GM12878 (cell line): ENCODE measurements around the gene RAB31. TPM values are rescaled to one million over a fixed set of nuclear protein-coding genes. Genes with fewer than 3 reads are reported as not detected.

ENCODE experiments used
- ATAC-seq: fragments of 200-7000 bp; cut with Tn5 transposase; 3 replicates; pipeline ENCODE4 v1.9.1; 2020; ENCODE audit warnings: mild to moderate bottlenecking, moderate library complexity
- BruUV-seq: library from RNA; stranded (reverse); fragments of 400-500 nt; replicated peaks from 2 replicates; lab custom pipeline; 2021; lab: Mats Ljungman, UMichigan
- CTCF ChIA-PET: fragments of 300-600 bp; sonication (Branson Sonifier 250); formaldehyde crosslinking; extraction: SDS; loops from one replicate; lab custom pipeline; 2021; ENCODE audit warnings: inconsistent platforms; lab: Yijun Ruan, JAX
- POLR2A ChIA-PET: fragments of 350-600 bp; formaldehyde crosslinking; extraction: SDS; loops from one replicate; lab custom pipeline; 2021; ENCODE audit warnings: inconsistent platforms; lab: Charles Lee
- RAD21 ChIA-PET: fragments of 300-600 bp; sonication (Branson Sonifier 250); formaldehyde crosslinking; loops from one replicate; lab custom pipeline; 2023; ENCODE audit warnings: antibody characterized with exemption; ENCODE audit not compliant: unreplicated experiment; lab: Charles Lee
- SMC1A ChIA-PET: fragments of 300-600 bp; sonication (Branson Sonifier 250); formaldehyde crosslinking; loops from one replicate; lab custom pipeline; 2023; ENCODE audit not compliant: unreplicated experiment, uncharacterized antibody; lab: Charles Lee
- DNase-seq: peaks from one replicate; pipeline ENCODE4 v3.0.0-alpha.2; 2011; ENCODE audit warnings: low read depth, low spot score
- FAIRE-seq: peaks from 3 replicates; lab custom pipeline; 2011; peaks lifted over from hg19 to GRCh38; lab: Jason Lieb, UNC
- H2AFZ ChIP-seq: 2 replicates; pipeline ENCODE4 v1.6.0; 2011; ENCODE audit warnings: low read depth, low read length, control low read depth; ENCODE audit not compliant: control insufficient read depth
- H3K27ac ChIP-seq: 2 replicates; pipeline ENCODE4 v1.5.1; 2011; ENCODE audit warnings: control low read depth; ENCODE audit not compliant: control insufficient read depth, insufficient read depth
- H3K27me3 ChIP-seq, 2 experiments: replicated peaks in 1 of 2; 2 replicates each; pipeline versions ENCODE4 v1.6.0 to v1.6.1; 2011; ENCODE audit warnings: low read length in 1 of 2; ENCODE audit not compliant: control insufficient read depth in 2 of 2, insufficient read depth in 2 of 2
- H3K36me3 ChIP-seq, 2 experiments: 2 replicates each; pipeline ENCODE4 v1.5.1; 2011; ENCODE audit warnings: low read length in 1 of 2; ENCODE audit not compliant: control insufficient read depth in 2 of 2, insufficient read depth in 2 of 2
- H3K4me1 ChIP-seq: 2 replicates; pipeline ENCODE4 v1.6.1; 2011; ENCODE audit warnings: mild to moderate bottlenecking, low read length, moderate library complexity, mixed read lengths; ENCODE audit not compliant: control insufficient read depth, insufficient read depth
- H3K4me2 ChIP-seq: 2 replicates; pipeline ENCODE4 v1.6.0; 2011; ENCODE audit warnings: control low read depth; ENCODE audit not compliant: control insufficient read depth, insufficient read depth
- H3K4me3 ChIP-seq: fragments of 200-600 bp; sonication (generic); 2 replicates; pipeline ENCODE4 v1.5.1; 2016
- H3K79me2 ChIP-seq: 2 replicates; pipeline ENCODE4 v1.6.0; 2011; ENCODE audit warnings: low read length; ENCODE audit not compliant: control insufficient read depth, insufficient read depth
- H3K9ac ChIP-seq: 2 replicates; pipeline ENCODE4 v1.8.0; 2011; ENCODE audit warnings: low read length, control low read depth, mixed read lengths; ENCODE audit not compliant: control insufficient read depth, insufficient read depth
- H3K9me3 ChIP-seq: replicated peaks from 3 replicates; pipeline ENCODE4 v1.5.1; 2011; ENCODE audit warnings: mild to moderate bottlenecking, low read length; ENCODE audit not compliant: control insufficient read depth, insufficient read depth
- H4K20me1 ChIP-seq: 2 replicates; pipeline ENCODE4 v1.6.0; 2011; ENCODE audit not compliant: control insufficient read depth, insufficient read depth
- BHLHE40 ChIP-seq, 2 experiments: fragments of 450-650 bp in 1 of 2; IDR thresholded peaks; 2 replicates each; pipeline ENCODE4 v1.6.1; 2011 to 2017; ENCODE audit warnings: low read depth in 2 of 2, borderline replicate concordance in 1 of 2, improper control_type of control experiment in 1 of 2, low read length in 1 of 2, mild to moderate bottlenecking in 1 of 2
- BRCA1 ChIP-seq: IDR thresholded peaks from 2 replicates; pipeline ENCODE4 v1.6.1; 2011; ENCODE audit warnings: low read depth, low read length, improper control_type of control experiment
- FOXK2 ChIP-seq: fragments of 450-650 bp; IDR thresholded peaks from 2 replicates; pipeline ENCODE4 v1.6.1; 2017; ENCODE audit warnings: mild to moderate bottlenecking, moderate library complexity
- FOXM1 ChIP-seq: IDR thresholded peaks from 2 replicates; pipeline ENCODE4 v1.6.1; 2012; ENCODE audit warnings: low read depth, mild to moderate bottlenecking, inconsistent platforms, low read length, moderate library complexity
- MTA2 ChIP-seq: fragments of 450-650 bp; IDR thresholded peaks from 2 replicates; pipeline ENCODE4 v1.6.1; 2016; ENCODE audit warnings: low read depth, mild to moderate bottlenecking, moderate library complexity
- NBN ChIP-seq: fragments of 450-650 bp; IDR thresholded peaks from 2 replicates; pipeline ENCODE4 v1.6.1; 2016
- NR2C1 ChIP-seq: fragments of 450-650 bp; IDR thresholded peaks from 2 replicates; pipeline ENCODE4 v1.6.1; 2017; ENCODE audit warnings: antibody characterized with exemption, mild to moderate bottlenecking, moderate library complexity
- POU2F2 ChIP-seq: IDR thresholded peaks from 3 replicates; pipeline ENCODE4 v1.6.1; 2011; ENCODE audit warnings: low read depth, mild to moderate bottlenecking, low read length, borderline replicate concordance
- RBBP5 ChIP-seq: fragments of 200-600 bp; sonication (generic); conservative IDR thresholded peaks from 2 replicates; pipeline ENCODE4 v1.6.1; 2016
- SMAD5 ChIP-seq: IDR thresholded peaks from 2 replicates; pipeline ENCODE4 v1.6.1; 2016; ENCODE audit warnings: antibody characterized with exemption, low read depth
- SP1 ChIP-seq: IDR thresholded peaks from one replicate; pipeline ENCODE4 v1.6.1; 2011; ENCODE audit warnings: low read depth, low read length
- SREBF1 ChIP-seq: IDR thresholded peaks from 2 replicates; pipeline ENCODE4 v1.6.1; 2012; ENCODE audit warnings: mild to moderate bottlenecking, low read length
- SUPT20H ChIP-seq: IDR thresholded peaks from 2 replicates; pipeline ENCODE4 v1.6.1; 2011; ENCODE audit warnings: low read depth, mild to moderate bottlenecking, low read length, moderate library complexity, borderline replicate concordance; ENCODE audit not compliant: control insufficient read depth
- TCF12 ChIP-seq: IDR thresholded peaks from 2 replicates; pipeline ENCODE4 v1.6.1; 2011; ENCODE audit warnings: low read depth, mild to moderate bottlenecking, low read length
- TCF7 ChIP-seq: IDR thresholded peaks from 2 replicates; pipeline ENCODE4 v1.6.1; 2014; ENCODE audit warnings: antibody characterized with exemption, borderline replicate concordance
- ZSCAN29 ChIP-seq: fragments of 450-650 bp; IDR thresholded peaks from 2 replicates; pipeline ENCODE4 v1.6.1; 2017; ENCODE audit warnings: mild to moderate bottlenecking, moderate library complexity
- in situ Hi-C: fragments of 300-500 bp; cut with MboI; formaldehyde crosslinking; loops from 9 replicates; pipeline ENCODE4 v1.14.3; 2018; ENCODE audit warnings: mixed read lengths
- intact Hi-C: fragments of 100-400 bp; cut with micrococcal nuclease; formaldehyde crosslinking; loops from one replicate; pipeline ENCODE4 v1.14.2; 2022; ENCODE audit not compliant: unreplicated experiment
- polyA plus RNA-seq, 11 experiments: library from polyadenylated mRNA; depleted of rRNA in 4 of 11; unstranded in 6 of 11; stranded (reverse) in 5 of 11; fragments of >200 nt; fragmentation: Nextera tagmentation in 4 of 11; fragmentation: Illumina TruSeq in 1 of 11; extraction: Ambion mirVana in 4 of 11; extraction: Trizol in 1 of 11; gene quantifications; 1 replicate in 1 of 11; 2 replicates in 10 of 11; pipeline versions ENCODE4 v1.2.1 to v1.2.3, GENCODE V29; 2011 to 2016; ENCODE audit warnings: inconsistent platforms in 2 of 11, missing spikeins in 2 of 11, low read depth in 1 of 11
- total RNA-seq, 4 experiments: library from RNA; depleted of rRNA in 3 of 4; stranded (reverse); fragments of >200 nt in 3 of 4; fragmentation: Illumina TruSeq in 1 of 4; extraction: Trizol in 1 of 4; gene quantifications; 2 replicates each; pipeline versions ENCODE4 v1.2.1 to v1.2.3, GENCODE V29; 2013 to 2021
- TF ChIP-seq, protein P1 (sequence below): fragments of 150-350 bp; IDR thresholded peaks from 2 replicates; pipeline ENCODE4 v1.6.1; 2016; ENCODE audit warnings: low read depth, low read length
- TF ChIP-seq, protein P2 (sequence below): IDR thresholded peaks from 2 replicates; pipeline ENCODE4 v1.6.1; 2012; ENCODE audit warnings: improper control_type of control experiment, low read depth, low read length; ENCODE audit not compliant: insufficient replicate concordance

Gene RAB31
- total and polyA plus RNA-seq, 10 of the 15 experiments (the other 5 are each of a cell fraction or from before 2014, with no cell fraction given) = 0.80 to 23.3 (median 12.2) TPM

DNA sequence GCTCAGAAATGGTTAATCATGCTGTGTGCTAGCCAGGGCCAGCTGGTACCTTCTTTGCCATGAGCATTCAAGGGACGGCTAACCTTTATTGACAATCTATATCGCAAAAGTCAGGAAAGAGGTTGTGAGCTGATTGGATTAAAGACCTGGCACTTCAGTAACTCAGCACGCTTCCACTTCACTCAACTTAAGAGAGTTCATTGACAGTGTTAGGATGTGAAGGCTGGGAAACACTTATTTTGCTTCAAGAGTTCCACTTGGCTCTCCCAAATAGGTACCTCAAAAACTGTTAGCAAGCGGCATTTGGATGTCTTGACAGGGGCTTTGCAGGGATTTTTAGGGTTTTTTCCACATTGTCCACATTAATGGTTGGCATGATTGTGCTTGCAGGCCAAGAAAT is 152.6 kb downstream of the RAB31 start (continued):
- TF ChIP-seq, protein P1, sequence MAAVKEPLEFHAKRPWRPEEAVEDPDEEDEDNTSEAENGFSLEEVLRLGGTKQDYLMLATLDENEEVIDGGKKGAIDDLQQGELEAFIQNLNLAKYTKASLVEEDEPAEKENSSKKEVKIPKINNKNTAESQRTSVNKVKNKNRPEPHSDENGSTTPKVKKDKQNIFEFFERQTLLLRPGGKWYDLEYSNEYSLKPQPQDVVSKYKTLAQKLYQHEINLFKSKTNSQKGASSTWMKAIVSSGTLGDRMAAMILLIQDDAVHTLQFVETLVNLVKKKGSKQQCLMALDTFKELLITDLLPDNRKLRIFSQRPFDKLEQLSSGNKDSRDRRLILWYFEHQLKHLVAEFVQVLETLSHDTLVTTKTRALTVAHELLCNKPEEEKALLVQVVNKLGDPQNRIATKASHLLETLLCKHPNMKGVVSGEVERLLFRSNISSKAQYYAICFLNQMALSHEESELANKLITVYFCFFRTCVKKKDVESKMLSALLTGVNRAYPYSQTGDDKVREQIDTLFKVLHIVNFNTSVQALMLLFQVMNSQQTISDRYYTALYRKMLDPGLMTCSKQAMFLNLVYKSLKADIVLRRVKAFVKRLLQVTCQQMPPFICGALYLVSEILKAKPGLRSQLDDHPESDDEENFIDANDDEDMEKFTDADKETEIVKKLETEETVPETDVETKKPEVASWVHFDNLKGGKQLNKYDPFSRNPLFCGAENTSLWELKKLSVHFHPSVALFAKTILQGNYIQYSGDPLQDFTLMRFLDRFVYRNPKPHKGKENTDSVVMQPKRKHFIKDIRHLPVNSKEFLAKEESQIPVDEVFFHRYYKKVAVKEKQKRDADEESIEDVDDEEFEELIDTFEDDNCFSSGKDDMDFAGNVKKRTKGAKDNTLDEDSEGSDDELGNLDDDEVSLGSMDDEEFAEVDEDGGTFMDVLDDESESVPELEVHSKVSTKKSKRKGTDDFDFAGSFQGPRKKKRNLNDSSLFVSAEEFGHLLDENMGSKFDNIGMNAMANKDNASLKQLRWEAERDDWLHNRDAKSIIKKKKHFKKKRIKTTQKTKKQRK = no peak
- no peak for TF ChIP-seq MTA2
- no peak for TF ChIP-seq SUPT20H
- no peak for TF ChIP-seq NBN
- no peak for TF ChIP-seq TCF12
- no peak for TF ChIP-seq NR2C1
- TF ChIP-seq FOXK2 = no peak
- no peak for TF ChIP-seq SP1
- no peak for TF ChIP-seq SREBF1
- no peak for TF ChIP-seq FOXM1
- no peak for TF ChIP-seq RBBP5
- no peak for TF ChIP-seq BRCA1

DNA sequence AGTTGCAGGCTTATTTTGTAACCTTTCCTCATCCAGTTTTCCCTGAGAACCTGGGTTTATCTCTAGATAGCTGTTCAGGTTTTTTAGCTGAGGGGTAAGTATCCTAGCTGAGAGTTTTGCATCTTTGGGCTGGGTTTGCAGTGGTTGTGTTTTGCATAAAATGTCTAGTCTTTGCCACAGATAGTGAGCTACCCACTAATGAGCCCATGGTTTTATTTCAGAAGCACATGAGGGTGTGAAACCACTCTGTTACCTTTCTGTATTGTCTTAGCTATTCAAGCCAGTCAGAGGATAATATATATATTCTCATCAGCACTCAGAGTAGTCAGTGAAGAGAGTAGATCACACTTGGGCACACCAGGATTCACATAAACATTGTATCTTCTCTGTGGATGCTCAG is 153.1 kb downstream of the RAB31 start:
- Histone ChIP-seq H4K20me1 (no peaks in the 10 kb centered on the region), H3K36me3 (no peaks in the 10 kb centered on the region), H3K9ac (no peak overlapping the region), H2AFZ (no peak overlapping the region), H3K27ac (no peak overlapping the region), H3K4me3 (no peak overlapping the region), H3K4me2 (0 out of 2 replicates have a peak overlapping the region, but pooled peaks have one; percentile 25), H3K4me1 (peaks cover 7% of the 10 kb centered on the region; the same call in 1 of the 2 replicates), H3K27me3 (no peaks in the 10 kb centered on the region), H3K9me3 (peaks cover 8% of the 10 kb centered on the region; the same call in 2 of the 3 replicates), H3K79me2 (no peaks in the 10 kb centered on the region)
- ChIA-PET SMC1A (interaction anchor here (0.7 to 1.8 kb wide), 2 partner anchors 8 to 9 kb away, joined by 3 to 5 read pairs; no protein-coding TSS in a partner anchor), POLR2A (interaction anchor here (0.7 to 1.0 kb wide), 2 partner anchors 16 to 65 kb away, joined by 3 to 4 read pairs; no protein-coding TSS in a partner anchor), CTCF (no interaction called here), RAD21 (interaction anchor here (1.3 kb wide), 1 partner anchor 52 kb away, joined by 5 read pairs; the partner anchor contains the start of gene VAPA)
- FAIRE-seq = no peak
- BruUV-seq = no TSS peak
- intact Hi-C loops = no loop called here
- in situ Hi-C loops = no loop called here
- peak; percentile 49 for DNase-seq
- ATAC-seq = peak; percentile 93
- TF ChIP-seq SMAD5 = no peak
- peak; percentile 24 to 50; a peak in 3 of 4 replicates for TF ChIP-seq BHLHE40 (IDR thresholded peaks at IDR 0.05; ENCODE audit: borderline replicate concordance in 1 of 2, low read depth in 2 of 2, low read length in 1 of 2)
- TF ChIP-seq ZSCAN29 = no peak
- peak; percentile 70; the same call in 1 of the 2 replicates for TF ChIP-seq MTA2
- TF ChIP-seq TCF7 = no peak
- TF ChIP-seq, protein P2, sequence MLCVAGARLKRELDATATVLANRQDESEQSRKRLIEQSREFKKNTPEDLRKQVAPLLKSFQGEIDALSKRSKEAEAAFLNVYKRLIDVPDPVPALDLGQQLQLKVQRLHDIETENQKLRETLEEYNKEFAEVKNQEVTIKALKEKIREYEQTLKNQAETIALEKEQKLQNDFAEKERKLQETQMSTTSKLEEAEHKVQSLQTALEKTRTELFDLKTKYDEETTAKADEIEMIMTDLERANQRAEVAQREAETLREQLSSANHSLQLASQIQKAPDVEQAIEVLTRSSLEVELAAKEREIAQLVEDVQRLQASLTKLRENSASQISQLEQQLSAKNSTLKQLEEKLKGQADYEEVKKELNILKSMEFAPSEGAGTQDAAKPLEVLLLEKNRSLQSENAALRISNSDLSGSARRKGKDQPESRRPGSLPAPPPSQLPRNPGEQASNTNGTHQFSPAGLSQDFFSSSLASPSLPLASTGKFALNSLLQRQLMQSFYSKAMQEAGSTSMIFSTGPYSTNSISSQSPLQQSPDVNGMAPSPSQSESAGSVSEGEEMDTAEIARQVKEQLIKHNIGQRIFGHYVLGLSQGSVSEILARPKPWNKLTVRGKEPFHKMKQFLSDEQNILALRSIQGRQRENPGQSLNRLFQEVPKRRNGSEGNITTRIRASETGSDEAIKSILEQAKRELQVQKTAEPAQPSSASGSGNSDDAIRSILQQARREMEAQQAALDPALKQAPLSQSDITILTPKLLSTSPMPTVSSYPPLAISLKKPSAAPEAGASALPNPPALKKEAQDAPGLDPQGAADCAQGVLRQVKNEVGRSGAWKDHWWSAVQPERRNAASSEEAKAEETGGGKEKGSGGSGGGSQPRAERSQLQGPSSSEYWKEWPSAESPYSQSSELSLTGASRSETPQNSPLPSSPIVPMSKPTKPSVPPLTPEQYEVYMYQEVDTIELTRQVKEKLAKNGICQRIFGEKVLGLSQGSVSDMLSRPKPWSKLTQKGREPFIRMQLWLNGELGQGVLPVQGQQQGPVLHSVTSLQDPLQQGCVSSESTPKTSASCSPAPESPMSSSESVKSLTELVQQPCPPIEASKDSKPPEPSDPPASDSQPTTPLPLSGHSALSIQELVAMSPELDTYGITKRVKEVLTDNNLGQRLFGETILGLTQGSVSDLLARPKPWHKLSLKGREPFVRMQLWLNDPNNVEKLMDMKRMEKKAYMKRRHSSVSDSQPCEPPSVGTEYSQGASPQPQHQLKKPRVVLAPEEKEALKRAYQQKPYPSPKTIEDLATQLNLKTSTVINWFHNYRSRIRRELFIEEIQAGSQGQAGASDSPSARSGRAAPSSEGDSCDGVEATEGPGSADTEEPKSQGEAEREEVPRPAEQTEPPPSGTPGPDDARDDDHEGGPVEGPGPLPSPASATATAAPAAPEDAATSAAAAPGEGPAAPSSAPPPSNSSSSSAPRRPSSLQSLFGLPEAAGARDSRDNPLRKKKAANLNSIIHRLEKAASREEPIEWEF = no peak
- peak; percentile 82; the same call in 2 of the 3 replicates for TF ChIP-seq POU2F2
